HFFc6 (cell line): Measurements from ENCODE around the gene NANS. TPM values are rescaled to one million over a fixed set of nuclear protein-coding genes. Genes with fewer than 3 reads are reported as not detected.

Experiments
- DNase-seq: peaks from one replicate; pipeline ENCODE4 v3.0.0-alpha.2; 2018
- H3K27ac Mint-ChIP-seq: 2 replicates; pipeline ENCODE4 v1.8.0; 2020; ENCODE audit warnings: mild to moderate bottlenecking, mixed read lengths
- H3K27me3 Mint-ChIP-seq: 2 replicates; pipeline ENCODE4 v1.8.0; 2021; ENCODE audit warnings: mild to moderate bottlenecking, moderate library complexity, mixed read lengths; ENCODE audit not compliant: insufficient read depth
- H3K36me3 Mint-ChIP-seq: 2 replicates; pipeline ENCODE4 v1.8.0; 2021; ENCODE audit warnings: low read depth, mixed read lengths
- H3K4me1 Mint-ChIP-seq: 2 replicates; pipeline ENCODE4 v1.8.0; 2020; ENCODE audit warnings: low read depth, mixed read lengths
- H3K4me3 Mint-ChIP-seq: 2 replicates; pipeline ENCODE4 v1.8.0; 2020; ENCODE audit warnings: mild to moderate bottlenecking, moderate library complexity, mixed read lengths
- H3K9me3 Mint-ChIP-seq: 2 replicates; pipeline ENCODE4 v1.8.0; 2020; ENCODE audit warnings: mild to moderate bottlenecking, mixed read lengths
- total RNA-seq, 6 experiments: library from RNA; stranded (reverse); fragmentation: NEBNext Ultra II Directional; extraction: Animal tissue kit (Norgen Biotek cat#: 25700); gene quantifications; 2 replicates in 1 of 6; 3 replicates in 5 of 6; pipeline ENCODE4 v1.2.3, GENCODE V29; 2021
- TF ChIP-seq, protein P1 (sequence below): fragments of 200-600 bp; sonication (generic); IDR thresholded peaks from 2 replicates; pipeline ENCODE4 v1.5.0; 2021; ENCODE audit warnings: antibody characterized with exemption, mild to moderate bottlenecking

The NANS gene
- total RNA-seq, 6 experiments from 2014 or later: 82.4 to 103 (median 101) TPM

- H3K4me1 Mint-ChIP-seq: no peaks in the 10 kb centered on the region
- DNase-seq: no peak
- H3K9me3 Mint-ChIP-seq: no peaks in the 10 kb centered on the region
- peaks cover 1% of the 10 kb centered on the region; the same call in 1 of the 2 replicates for H3K27me3 Mint-ChIP-seq
- H3K27ac Mint-ChIP-seq: no peak overlapping the region
- TF ChIP-seq, protein P1, sequence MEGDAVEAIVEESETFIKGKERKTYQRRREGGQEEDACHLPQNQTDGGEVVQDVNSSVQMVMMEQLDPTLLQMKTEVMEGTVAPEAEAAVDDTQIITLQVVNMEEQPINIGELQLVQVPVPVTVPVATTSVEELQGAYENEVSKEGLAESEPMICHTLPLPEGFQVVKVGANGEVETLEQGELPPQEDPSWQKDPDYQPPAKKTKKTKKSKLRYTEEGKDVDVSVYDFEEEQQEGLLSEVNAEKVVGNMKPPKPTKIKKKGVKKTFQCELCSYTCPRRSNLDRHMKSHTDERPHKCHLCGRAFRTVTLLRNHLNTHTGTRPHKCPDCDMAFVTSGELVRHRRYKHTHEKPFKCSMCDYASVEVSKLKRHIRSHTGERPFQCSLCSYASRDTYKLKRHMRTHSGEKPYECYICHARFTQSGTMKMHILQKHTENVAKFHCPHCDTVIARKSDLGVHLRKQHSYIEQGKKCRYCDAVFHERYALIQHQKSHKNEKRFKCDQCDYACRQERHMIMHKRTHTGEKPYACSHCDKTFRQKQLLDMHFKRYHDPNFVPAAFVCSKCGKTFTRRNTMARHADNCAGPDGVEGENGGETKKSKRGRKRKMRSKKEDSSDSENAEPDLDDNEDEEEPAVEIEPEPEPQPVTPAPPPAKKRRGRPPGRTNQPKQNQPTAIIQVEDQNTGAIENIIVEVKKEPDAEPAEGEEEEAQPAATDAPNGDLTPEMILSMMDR: no peak
- H3K4me3 Mint-ChIP-seq: no peak overlapping the region
- H3K36me3 Mint-ChIP-seq: peaks cover 4% of the 10 kb centered on the region
Observed at GRCh38 chr9:98101416-98101815, 44.9 kb downstream of the NANS start.

- no peaks in the 10 kb centered on the region for H3K9me3 Mint-ChIP-seq
- TF ChIP-seq, protein P1: no peak
- DNase-seq: no peak
Observed at GRCh38 chr9:98101868-98102273, 45.3 kb downstream of the NANS start.

GRCh38 chr9:98104445-98104881, 47.9 kb downstream of the NANS start:
- H3K4me1 Mint-ChIP-seq: no peaks in the 10 kb centered on the region
- TF ChIP-seq, protein P1: no peak
- no peaks in the 10 kb centered on the region for H3K9me3 Mint-ChIP-seq
- no peak overlapping the region for H3K4me3 Mint-ChIP-seq
- no peaks in the 10 kb centered on the region for H3K27me3 Mint-ChIP-seq
- no peak for DNase-seq
- H3K27ac Mint-ChIP-seq: no peak overlapping the region
- peaks cover 24% of the 10 kb centered on the region for H3K36me3 Mint-ChIP-seq

More at GRCh38 chr9:98101868-98102273, 45.3 kb downstream of the NANS start:
- no peak overlapping the region for H3K4me3 Mint-ChIP-seq
- peaks cover 1% of the 10 kb centered on the region; the same call in 1 of the 2 replicates for H3K27me3 Mint-ChIP-seq
- no peaks in the 10 kb centered on the region for H3K4me1 Mint-ChIP-seq
- peaks cover 9% of the 10 kb centered on the region for H3K36me3 Mint-ChIP-seq
- no peak overlapping the region for H3K27ac Mint-ChIP-seq

DNA sequence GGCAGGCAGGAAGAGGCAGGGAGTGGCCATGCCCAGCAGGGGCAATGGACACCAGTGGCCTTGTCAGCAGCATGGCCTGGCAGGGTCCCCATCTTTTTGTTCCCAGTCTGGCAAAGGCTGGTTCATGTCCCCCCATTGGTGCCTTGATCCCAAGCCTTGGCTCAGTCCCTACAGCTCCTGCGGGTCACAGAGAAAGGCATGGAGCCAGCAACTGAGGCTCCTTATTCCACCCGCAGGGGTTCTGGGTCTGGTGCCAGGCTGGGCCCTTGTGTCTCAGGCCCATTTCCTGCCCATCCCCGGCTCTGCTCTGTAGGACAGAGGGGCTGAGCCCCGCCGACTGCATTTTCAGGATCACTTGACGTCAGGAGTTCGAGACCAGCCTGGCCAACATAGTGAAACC, 48.5 kb downstream of the NANS start:
- H3K4me3 Mint-ChIP-seq: no peak overlapping the region
- H3K27ac Mint-ChIP-seq: no peak overlapping the region
- TF ChIP-seq, protein P1: no peak
- no peaks in the 10 kb centered on the region for H3K9me3 Mint-ChIP-seq
- DNase-seq: no peak
- no peaks in the 10 kb centered on the region for H3K4me1 Mint-ChIP-seq
- H3K36me3 Mint-ChIP-seq: peaks cover 29% of the 10 kb centered on the region
- H3K27me3 Mint-ChIP-seq: no peaks in the 10 kb centered on the region

GRCh38 chr9:98107926-98108325, 51.4 kb downstream of the NANS start:
- Mint-ChIP-seq H3K9me3 (no peaks in the 10 kb centered on the region), H3K4me3 (no peak overlapping the region), H3K27ac (no peak overlapping the region), H3K4me1 (no peaks in the 10 kb centered on the region), H3K36me3 (peaks cover 43% of the 10 kb centered on the region), H3K27me3 (no peaks in the 10 kb centered on the region)
- TF ChIP-seq, protein P1: no peak
- DNase-seq: no peak

- H3K27me3 Mint-ChIP-seq: no peaks in the 10 kb centered on the region
Observed at GRCh38 chr9:98108531-98109031, 52.0 kb downstream of the NANS start.

More at GRCh38 chr9:98108531-98109031, 52.0 kb downstream of the NANS start:
- no peaks in the 10 kb centered on the region for H3K4me1 Mint-ChIP-seq
- no peak overlapping the region for H3K27ac Mint-ChIP-seq
- H3K9me3 Mint-ChIP-seq: no peaks in the 10 kb centered on the region
- peaks cover 43% of the 10 kb centered on the region for H3K36me3 Mint-ChIP-seq
- no peak overlapping the region for H3K4me3 Mint-ChIP-seq
- TF ChIP-seq, protein P1: no peak
- no peak for DNase-seq
